ENCODE results near the gene WFDC5. TPM values are rescaled to one million over a fixed set of nuclear protein-coding genes. Genes with fewer than 3 reads are reported as not detected.

The WFDC5 gene
- total and polyA plus RNA-seq, 10 of the 15 experiments (the other 5 are each of a cell fraction or from before 2014, with no cell fraction given): 0.20 to 0.26 (median 0.21) TPM; not detected in 7

GRCh38 chr20:45124365-45124764 lies 9.4 kb upstream of the WFDC5 start, which contains the start of gene WFDC12 (continued):
- TF ChIP-seq CUX1 (IDR thresholded peaks at IDR 0.05; ENCODE audit: insufficient replicate concordance, low read depth, low read length): no peak
- no peak for TF ChIP-seq NFIC (IDR thresholded peaks at IDR 0.05; ENCODE audit: low read depth, low read length)
- no peak for TF ChIP-seq MTA2 (IDR thresholded peaks at IDR 0.05; ENCODE audit: low read depth)
- no peak for TF ChIP-seq PBX3 (IDR thresholded peaks at IDR 0.05; ENCODE audit: insufficient replicate concordance, low read depth, low read length)
- no peak for TF ChIP-seq ASH2L (IDR thresholded peaks at IDR 0.05; ENCODE audit: borderline replicate concordance, low read depth)
- no peak for TF ChIP-seq NR2C1 (IDR thresholded peaks at IDR 0.05)
- no peak for TF ChIP-seq MEF2B (IDR thresholded peaks at IDR 0.05; ENCODE audit: partially characterized antibody, poor library complexity, severe bottlenecking)
- TF ChIP-seq HDGF (IDR thresholded peaks at IDR 0.05): no peak
- no peak for TF ChIP-seq ESRRA (IDR thresholded peaks at IDR 0.05; ENCODE audit: low read length)
- no peak for TF ChIP-seq ZBTB40 (IDR thresholded peaks at IDR 0.05; ENCODE audit: borderline replicate concordance)
- no peak for TF ChIP-seq BACH1 (IDR thresholded peaks at IDR 0.05; ENCODE audit: borderline replicate concordance)
